ENCODE measurements around the gene ARHGEF3.

- TF ChIP-seq CTCF (IDR thresholded peaks at IDR 0.05; ENCODE audit: insufficient read depth, low read length) (no peak), POLR2AphosphoS5 (IDR thresholded peaks at IDR 0.05; ENCODE audit: low read depth) (no peak)
Observed at GRCh38 chr3:56742887-56743286, 58.9 kb downstream of the ARHGEF3 start.
